ENCODE measurements around the gene SP110.
"Not testable (repeated sequence)": the region's sequence is repeated elsewhere in the genome, so short reads cannot be mapped to it uniquely, and the experiment has no call there.

Gene SP110

GRCh38 chr2:230120376-230120775, 99.4 kb downstream of the SP110 start:
- not testable (repeated sequence) for DNase-seq

- DNase-seq: not testable (repeated sequence)
These were observed 100.0 kb downstream of the SP110 start for GRCh38 chr2:230119827-230120226.

Measured in NCI-H1048 (cell line).